T47D (cell line): ENCODE data around the gene PRKG1.

Experiments used
- DNase-seq, 2 experiments: peaks; one replicate each; pipeline versions ENCODE4 v3.0.0 to v3.0.0-alpha.2; 2011 to 2012; ENCODE audit warnings: low read depth in 1 of 2, low spot score in 1 of 2
- JUND ChIP-seq: IDR thresholded peaks from 2 replicates; pipeline ENCODE4 v1.6.1; 2012; ENCODE audit warnings: low read depth
- in situ Hi-C: cut with HindIII; loops from 2 replicates; pipeline ENCODE4 v1.10.0; 2016; ENCODE audit warnings: low sequenced_read_pairs, low pct_unique_long_range_greater_than_20kb

The PRKG1 gene

DNA sequence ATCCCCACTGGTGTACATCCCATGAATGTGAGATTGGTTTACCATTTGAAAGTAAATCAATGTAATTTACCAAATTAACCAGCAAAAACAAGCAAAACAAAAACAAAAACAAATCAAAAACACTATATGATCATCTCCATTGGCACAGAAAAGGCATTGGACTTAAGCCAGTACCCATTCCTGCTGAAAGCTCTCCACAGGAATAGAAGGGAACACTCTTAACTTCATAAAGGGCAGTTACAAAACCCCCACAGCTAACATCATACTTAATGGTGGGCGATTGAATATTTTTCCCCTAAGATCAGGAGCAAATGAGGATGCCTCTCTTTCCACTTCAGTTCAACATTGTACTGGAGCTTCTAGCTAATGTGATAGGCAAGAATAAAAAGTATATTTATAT, 34.1 kb downstream of the PRKG1 start:
- TF ChIP-seq JUND: no peak
- no peak for DNase-seq
- in situ Hi-C loops: no loop called here

GRCh38 chr10:51109801-51110533, 35.7 kb downstream of the PRKG1 start:
- no peak for DNase-seq
- in situ Hi-C loops: no loop called here
- no peak for TF ChIP-seq JUND

- TF ChIP-seq JUND: no peak
- DNase-seq: no peak
- in situ Hi-C loops: no loop called here
These were observed 37.7 kb downstream of the PRKG1 start for GRCh38 chr10:51112013-51112412.

DNA sequence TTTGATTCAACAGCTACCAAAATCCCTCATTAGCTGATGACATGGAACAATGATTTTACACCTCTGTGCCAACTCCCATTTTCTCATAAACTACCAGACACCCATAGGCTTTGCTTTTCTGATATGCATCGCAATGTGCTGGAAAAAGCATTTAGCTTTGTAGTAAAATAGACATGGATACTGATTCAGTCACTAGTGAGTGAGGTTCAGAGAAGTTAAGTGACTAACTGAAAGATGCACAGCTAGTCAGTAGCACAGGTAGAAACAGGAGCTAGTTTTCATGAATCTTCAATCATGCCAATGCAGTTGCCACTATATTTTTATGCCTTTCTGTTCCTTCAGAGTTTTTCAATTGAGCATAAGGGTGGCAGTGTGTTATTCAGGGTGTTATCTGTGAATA, 38.7 kb downstream of the PRKG1 start:
- no peak for TF ChIP-seq JUND
- DNase-seq: no peak
- in situ Hi-C loops: no loop called here

DNA sequence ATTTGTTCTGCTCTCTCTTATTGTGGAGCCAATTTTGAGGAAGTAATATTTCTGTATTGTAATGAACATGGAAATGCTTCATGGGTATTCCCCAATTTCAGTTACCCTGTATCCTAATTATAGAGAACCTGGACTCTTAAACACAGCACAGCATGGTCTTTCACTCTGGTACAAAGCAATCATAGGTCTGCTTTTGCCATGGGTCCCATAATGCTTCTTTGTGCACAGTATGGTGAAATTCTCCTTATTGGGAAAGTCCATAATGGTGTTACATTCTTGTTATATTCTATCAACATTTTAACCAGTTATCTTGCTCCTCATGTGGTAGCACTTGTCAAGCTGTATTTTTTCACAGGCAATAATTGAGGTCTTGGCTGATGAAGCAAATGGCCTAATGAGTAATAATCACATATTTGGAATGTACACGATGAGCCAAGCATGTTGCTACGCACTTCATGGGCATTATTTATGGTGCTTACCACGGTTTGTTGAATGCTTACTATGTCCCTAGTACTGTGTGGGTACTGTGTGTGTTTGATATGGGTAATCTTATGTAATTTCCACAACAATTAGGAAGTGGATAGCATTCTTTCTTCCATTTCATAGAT, 42.9 kb downstream of the PRKG1 start:
- DNase-seq: no peak
- in situ Hi-C loops: no loop called here
- no peak for TF ChIP-seq JUND

DNA sequence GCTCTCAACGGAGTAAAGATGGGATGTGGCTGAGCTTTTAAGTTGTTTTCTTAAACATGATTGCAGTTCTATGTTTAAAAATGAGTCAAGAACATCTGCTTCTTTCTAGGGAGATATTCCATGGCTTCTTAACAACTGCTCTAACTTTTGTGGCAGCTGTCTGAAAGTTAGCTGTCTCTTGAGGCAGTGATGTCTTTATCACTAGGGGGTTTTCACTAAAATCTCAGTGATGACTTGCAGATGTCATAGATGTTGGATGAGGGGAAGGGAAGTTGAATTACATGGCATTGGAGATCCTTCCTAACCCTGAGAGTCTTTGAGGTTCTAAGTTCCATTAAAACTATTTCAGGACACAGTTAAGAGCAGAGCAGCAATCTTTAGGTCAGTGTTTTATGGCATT, 43.5 kb downstream of the PRKG1 start:
- in situ Hi-C loops: no loop called here
- no peak for DNase-seq
- TF ChIP-seq JUND: no peak

DNA sequence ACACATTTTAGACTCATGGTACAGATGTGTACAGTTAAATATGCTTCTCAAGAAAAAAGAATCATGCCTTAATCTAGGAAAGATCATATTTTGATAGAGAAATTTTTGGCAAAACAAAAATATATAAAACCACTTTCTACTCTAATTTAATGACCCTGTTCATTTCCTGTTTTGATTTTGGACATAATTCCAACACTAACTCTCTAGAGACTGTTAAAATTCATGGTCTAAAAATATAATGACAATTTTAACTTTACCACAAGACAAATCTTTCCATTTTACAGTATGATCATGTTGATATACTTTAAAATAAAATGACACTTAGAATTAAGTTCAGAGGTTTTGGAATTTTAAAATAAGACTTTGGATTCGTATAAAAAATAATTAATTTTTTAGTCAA, 45.2 kb downstream of the PRKG1 start:
- no peak for DNase-seq
- no peak for TF ChIP-seq JUND
- in situ Hi-C loops: no loop called here

GRCh38 chr10:51121861-51122260, 47.6 kb downstream of the PRKG1 start:
- no peak for DNase-seq
- TF ChIP-seq JUND: no peak
- in situ Hi-C loops: no loop called here

- peak in 1 of 2 experiments; percentile 16 for DNase-seq
- no peak for TF ChIP-seq JUND
- in situ Hi-C loops: no loop called here
These were observed 50.6 kb downstream of the PRKG1 start for GRCh38 chr10:51124852-51125251.

DNA sequence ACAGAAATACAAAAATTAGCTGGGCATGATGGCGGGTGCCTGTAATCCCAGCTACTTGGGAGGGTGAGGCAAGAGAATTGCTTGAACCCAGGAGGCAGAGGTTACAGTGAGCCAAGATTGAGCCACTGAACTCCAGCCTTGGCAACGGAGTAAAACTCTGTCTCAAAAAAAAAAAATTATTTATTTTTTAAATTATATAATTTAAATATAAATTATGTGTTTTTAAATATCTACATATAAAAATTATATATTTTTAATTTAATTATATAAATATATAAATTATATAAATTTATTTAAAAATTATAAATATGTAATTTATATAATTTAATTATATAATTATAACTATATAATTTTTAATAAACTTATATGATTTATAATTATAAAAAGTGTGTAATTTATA, 51.2 kb downstream of the PRKG1 start:
- DNase-seq: no peak
- TF ChIP-seq JUND: no peak
- in situ Hi-C loops: no loop called here

- no peak for TF ChIP-seq JUND
- in situ Hi-C loops: no loop called here
- peak in 1 of 2 experiments; percentile 29 for DNase-seq
These were observed 55.8 kb downstream of the PRKG1 start for GRCh38 chr10:51129946-51130544.

DNA sequence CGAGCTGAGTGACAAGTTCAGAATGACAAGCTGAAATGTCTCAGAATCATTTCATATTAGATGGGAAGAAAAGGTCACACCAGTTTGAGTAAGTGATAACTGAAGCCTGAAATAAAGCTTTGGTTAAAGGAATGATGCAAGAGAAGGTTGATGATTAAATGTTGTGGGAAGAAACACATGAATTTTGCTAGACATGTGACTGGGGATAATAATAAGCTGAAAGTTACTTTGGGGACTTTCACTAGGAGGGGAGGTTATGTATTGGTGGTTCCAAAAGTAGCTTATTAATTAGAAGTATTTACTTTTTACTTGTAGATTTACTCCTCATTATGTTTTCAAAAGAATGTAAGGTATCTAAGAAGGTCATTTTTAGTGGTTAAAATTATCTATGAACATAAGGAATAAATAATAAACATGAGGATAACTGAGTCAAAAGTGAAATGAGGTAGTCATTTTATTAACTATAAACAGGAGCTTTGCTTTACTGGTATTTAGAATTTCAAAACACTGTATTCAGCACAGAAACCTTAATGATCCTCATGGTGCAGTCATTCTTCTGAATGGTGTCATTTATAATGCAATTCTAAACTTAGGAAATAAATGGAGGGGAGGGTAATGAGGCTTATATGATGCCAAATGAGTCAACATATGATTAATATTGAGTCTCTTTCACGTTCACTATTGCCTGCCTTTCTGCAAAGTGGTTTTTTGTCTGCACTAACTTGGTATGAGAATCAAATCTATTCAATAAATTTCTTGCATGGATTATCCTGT, 63.7 kb downstream of the PRKG1 start:
- TF ChIP-seq JUND: no peak
- in situ Hi-C loops: no loop called here
- no peak for DNase-seq

- TF ChIP-seq JUND: no peak
These were observed 64.9 kb downstream of the PRKG1 start for GRCh38 chr10:51139176-51139575.

More at GRCh38 chr10:51139176-51139575, 64.9 kb downstream of the PRKG1 start:
- in situ Hi-C loops: no loop called here
- DNase-seq: no peak
